Subcutaneous abdominal adipose tissue (tissue), 5 donors: Measurements from ENCODE around the gene ALX4.

Source experiments
- H3K27ac ChIP-seq: one replicate; pipeline ENCODE4 v1.7.0; 2013; ENCODE audit warnings: low read depth, mild to moderate bottlenecking, inconsistent platforms, low read length, moderate library complexity
- H3K27me3 ChIP-seq, 5 donors: one replicate each; pipeline ENCODE4 v1.7.0; 2013; ENCODE audit warnings: low read length in 5 of 5, inconsistent platforms in 1 of 5; ENCODE audit not compliant: control insufficient read depth in 5 of 5, insufficient read depth in 4 of 5
- H3K36me3 ChIP-seq, 5 donors: one replicate each; pipeline ENCODE4 v1.7.0; 2013; ENCODE audit warnings: low read length in 5 of 5; ENCODE audit not compliant: control insufficient read depth in 5 of 5, insufficient read depth in 5 of 5
- H3K4me1 ChIP-seq, 5 donors: one replicate each; pipeline ENCODE4 v1.7.0; 2013; ENCODE audit warnings: low read length in 5 of 5, mild to moderate bottlenecking in 3 of 5, moderate library complexity in 1 of 5; ENCODE audit not compliant: control insufficient read depth in 5 of 5, insufficient read depth in 5 of 5
- H3K4me3 ChIP-seq, 5 donors: one replicate each; pipeline ENCODE4 v1.7.0; 2013; ENCODE audit warnings: low read length in 5 of 5, low read depth in 1 of 5
- H3K9ac ChIP-seq, 5 donors: one replicate each; pipeline ENCODE4 v1.7.0; 2013; ENCODE audit warnings: low read length in 5 of 5, mild to moderate bottlenecking in 4 of 5, moderate library complexity in 3 of 5
- H3K9me3 ChIP-seq, 5 donors: one replicate each; pipeline ENCODE4 v1.7.0; 2013; ENCODE audit warnings: low read length in 5 of 5; ENCODE audit not compliant: control insufficient read depth in 5 of 5
- donor health status: healthy.
- donor health status: healthy.
- donor health status: healthy.
- donor health status: healthy.
- donor health status: healthy.

Gene ALX4

GRCh38 chr11:44309478-44310205 lies at the start of gene ALX4:
ALX4 (minus strand) TSS chr11:44310139; CDS start chr11:44310062, 77 bp downstream.
- H3K4me3 ChIP-seq: peak within 1 kb of the TSS; percentile 46 to 68 (median 49)
- no peak within 1 kb of the TSS for H3K9ac ChIP-seq
- peaks cover 0 to 37% (median 33%) of the 10 kb centered on the region in 5 donors for H3K4me1 ChIP-seq
- no peak within 1 kb of the TSS for H3K27ac ChIP-seq
- no peaks in the 10 kb centered on the region for H3K36me3 ChIP-seq
- peaks cover 42 to 88% (median 75%) of the 10 kb centered on the region in 5 donors for H3K27me3 ChIP-seq
- no peaks in the 10 kb centered on the region for H3K9me3 ChIP-seq

- Histone ChIP-seq H3K27ac (no peak overlapping the region), H3K4me3 (no peak overlapping the region), H3K27me3 (peaks cover 0 to 18% (median 9%) of the 10 kb centered on the region in 5 donors), H3K4me1 (peaks cover 0 to 5% (median 0%) of the 10 kb centered on the region in 5 donors), H3K9ac (no peak overlapping the region), H3K36me3 (no peaks in the 10 kb centered on the region), H3K9me3 (peaks cover 2 to 8% (median 3%) of the 10 kb centered on the region in 5 donors)
These were observed 49.2 kb upstream of the ALX4 start for GRCh38 chr11:44359162-44359561.

GRCh38 chr11:44358713-44359112 lies 48.8 kb upstream of the ALX4 start:
- H3K9ac ChIP-seq: no peak overlapping the region
- peaks cover 0 to 18% (median 9%) of the 10 kb centered on the region in 5 donors for H3K27me3 ChIP-seq
- no peak overlapping the region for H3K4me3 ChIP-seq
- peaks cover 0 to 5% (median 0%) of the 10 kb centered on the region in 5 donors for H3K4me1 ChIP-seq
- H3K36me3 ChIP-seq: no peaks in the 10 kb centered on the region
- peaks cover under 1 to 5% (median 3%) of the 10 kb centered on the region in 5 donors for H3K9me3 ChIP-seq
- H3K27ac ChIP-seq: no peak overlapping the region

- no peaks in the 10 kb centered on the region for H3K36me3 ChIP-seq
- no peaks in the 10 kb centered on the region for H3K9me3 ChIP-seq
- no peak overlapping the region for H3K4me3 ChIP-seq
- H3K27me3 ChIP-seq: peaks cover 0 to 18% (median 9%) of the 10 kb centered on the region in 5 donors
- H3K27ac ChIP-seq: no peak overlapping the region
- peaks cover 0 to 5% (median 0%) of the 10 kb centered on the region in 5 donors for H3K4me1 ChIP-seq
- H3K9ac ChIP-seq: no peak overlapping the region
These were observed 47.8 kb upstream of the ALX4 start for GRCh38 chr11:44357711-44358110.

- Histone ChIP-seq H3K4me3 (no peak overlapping the region), H3K9ac (no peak overlapping the region), H3K9me3 (no peaks in the 10 kb centered on the region), H3K4me1 (peaks cover 0 to under 1% (median 0%) of the 10 kb centered on the region in 5 donors), H3K27me3 (peaks cover 0 to 18% (median 9%) of the 10 kb centered on the region in 5 donors), H3K36me3 (no peaks in the 10 kb centered on the region), H3K27ac (no peak overlapping the region)
These were observed 46.4 kb upstream of the ALX4 start for GRCh38 chr11:44356351-44356750.

- H3K9ac ChIP-seq: no peak overlapping the region
- H3K36me3 ChIP-seq: no peaks in the 10 kb centered on the region
- no peak overlapping the region for H3K27ac ChIP-seq
- no peaks in the 10 kb centered on the region for H3K9me3 ChIP-seq
- peaks cover 0 to 20% (median 6%) of the 10 kb centered on the region in 5 donors for H3K27me3 ChIP-seq
- peaks cover 0 to 3% (median 0%) of the 10 kb centered on the region in 5 donors for H3K4me1 ChIP-seq
- no peak overlapping the region for H3K4me3 ChIP-seq
These were observed 42.1 kb upstream of the ALX4 start for GRCh38 chr11:44351898-44352498.

GRCh38 chr11:44351006-44351660 lies 41.2 kb upstream of the ALX4 start:
- Histone ChIP-seq H3K27ac (no peak overlapping the region), H3K4me1 (peaks cover 0 to 3% (median 0%) of the 10 kb centered on the region in 5 donors), H3K9ac (no peak overlapping the region), H3K4me3 (no peak overlapping the region), H3K36me3 (no peaks in the 10 kb centered on the region), H3K27me3 (peaks cover 0 to 20% (median 7%) of the 10 kb centered on the region in 5 donors), H3K9me3 (no peaks in the 10 kb centered on the region)

- no peak overlapping the region for H3K9ac ChIP-seq
- H3K27me3 ChIP-seq: peaks cover 0 to 28% (median 9%) of the 10 kb centered on the region in 5 donors
- no peaks in the 10 kb centered on the region for H3K9me3 ChIP-seq
- H3K4me1 ChIP-seq: peaks cover 0 to 3% (median 0%) of the 10 kb centered on the region in 5 donors
- H3K36me3 ChIP-seq: no peaks in the 10 kb centered on the region
- H3K27ac ChIP-seq: no peak overlapping the region
- H3K4me3 ChIP-seq: no peak overlapping the region
These were observed 39.4 kb upstream of the ALX4 start for GRCh38 chr11:44349328-44349727.

- no peak overlapping the region for H3K4me3 ChIP-seq
These were observed 38.8 kb upstream of the ALX4 start for GRCh38 chr11:44348721-44349120.

GRCh38 chr11:44348114-44348513 lies 38.2 kb upstream of the ALX4 start:
- Histone ChIP-seq H3K27me3 (peaks cover 0 to 28% (median 9%) of the 10 kb centered on the region in 5 donors), H3K27ac (no peak overlapping the region), H3K9me3 (no peaks in the 10 kb centered on the region), H3K9ac (no peak overlapping the region), H3K4me1 (peaks cover 0 to 3% (median 0%) of the 10 kb centered on the region in 5 donors), H3K36me3 (no peaks in the 10 kb centered on the region), H3K4me3 (no peak overlapping the region)

More at GRCh38 chr11:44348721-44349120, 38.8 kb upstream of the ALX4 start:
- H3K27ac ChIP-seq: no peak overlapping the region
- H3K27me3 ChIP-seq: peaks cover 0 to 28% (median 9%) of the 10 kb centered on the region in 5 donors
- H3K9me3 ChIP-seq: no peaks in the 10 kb centered on the region
- no peak overlapping the region for H3K9ac ChIP-seq
- H3K36me3 ChIP-seq: no peaks in the 10 kb centered on the region
- peaks cover 0 to 3% (median 0%) of the 10 kb centered on the region in 5 donors for H3K4me1 ChIP-seq
